ENCODE results near the gene SMAP2. TPM values are rescaled to one million over a fixed set of nuclear protein-coding genes. Genes with fewer than 3 reads are reported as not detected.

Gene SMAP2
- total RNA-seq, 1 experiment from 2014 or later = 8.2 TPM

DNA sequence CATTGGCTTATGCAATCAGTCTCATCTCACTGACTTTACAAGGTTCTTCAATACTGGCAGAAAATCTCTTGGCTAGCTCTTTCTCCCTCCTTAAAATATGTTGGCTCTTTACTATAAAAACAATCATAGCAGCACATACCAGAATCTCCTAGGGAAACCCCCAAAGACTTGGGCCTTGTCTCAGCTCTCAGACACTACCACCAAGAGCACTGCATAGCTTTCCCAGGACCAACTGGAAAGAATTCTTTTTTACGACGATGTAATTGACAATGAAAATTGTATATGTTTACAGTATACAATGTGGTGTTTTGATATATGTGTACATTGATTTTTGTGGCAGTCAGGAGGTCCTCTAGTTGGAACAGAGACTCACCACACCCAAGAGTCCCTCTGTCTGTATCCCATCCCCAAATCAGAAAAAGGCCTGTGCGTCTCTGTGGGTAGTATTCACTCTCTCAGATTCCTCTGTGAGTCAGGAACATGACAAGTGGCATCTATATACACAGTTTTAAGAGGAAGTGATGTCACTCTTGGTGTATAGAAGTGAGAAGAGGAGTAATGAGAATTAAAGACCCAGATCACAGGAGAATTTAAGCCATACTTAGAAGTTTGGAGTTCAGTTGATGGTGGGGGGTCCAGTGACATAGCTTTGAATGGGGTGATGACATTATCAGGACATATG, 21.1 kb downstream of the SMAP2 start:
- Mint-ChIP-seq H3K9me3 (no peaks in the 10 kb centered on the region), H3K4me3 (no peak overlapping the region), H3K27ac (no peak overlapping the region), H3K27me3 (ENCODE audit: low read depth) (no peaks in the 10 kb centered on the region), H3K4me1 (peaks cover 0 to 3% of the 10 kb centered on the region in 2 experiments; a peak in 1 of 4 replicates), H3K36me3 (ENCODE audit: insufficient read depth in 1 of 3, low read depth in 3 of 3) (no peaks in the 10 kb centered on the region)
- H3K23me2 ChIP-seq (ENCODE audit: insufficient read length, low read depth, low read length, poor library complexity, severe bottlenecking) = no peaks in the 10 kb centered on the region
- H4K5ac ChIP-seq (ENCODE audit: insufficient read length, low read depth, low read length) = no peak overlapping the region
- no peak overlapping the region for H2BK12ac ChIP-seq (ENCODE audit: insufficient read length, low read depth, low read length)
- H3K79me2 ChIP-seq (ENCODE audit: insufficient read depth, low read length) = no peaks in the 10 kb centered on the region
- TF ChIP-seq, protein P1, sequence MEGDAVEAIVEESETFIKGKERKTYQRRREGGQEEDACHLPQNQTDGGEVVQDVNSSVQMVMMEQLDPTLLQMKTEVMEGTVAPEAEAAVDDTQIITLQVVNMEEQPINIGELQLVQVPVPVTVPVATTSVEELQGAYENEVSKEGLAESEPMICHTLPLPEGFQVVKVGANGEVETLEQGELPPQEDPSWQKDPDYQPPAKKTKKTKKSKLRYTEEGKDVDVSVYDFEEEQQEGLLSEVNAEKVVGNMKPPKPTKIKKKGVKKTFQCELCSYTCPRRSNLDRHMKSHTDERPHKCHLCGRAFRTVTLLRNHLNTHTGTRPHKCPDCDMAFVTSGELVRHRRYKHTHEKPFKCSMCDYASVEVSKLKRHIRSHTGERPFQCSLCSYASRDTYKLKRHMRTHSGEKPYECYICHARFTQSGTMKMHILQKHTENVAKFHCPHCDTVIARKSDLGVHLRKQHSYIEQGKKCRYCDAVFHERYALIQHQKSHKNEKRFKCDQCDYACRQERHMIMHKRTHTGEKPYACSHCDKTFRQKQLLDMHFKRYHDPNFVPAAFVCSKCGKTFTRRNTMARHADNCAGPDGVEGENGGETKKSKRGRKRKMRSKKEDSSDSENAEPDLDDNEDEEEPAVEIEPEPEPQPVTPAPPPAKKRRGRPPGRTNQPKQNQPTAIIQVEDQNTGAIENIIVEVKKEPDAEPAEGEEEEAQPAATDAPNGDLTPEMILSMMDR (conservative IDR thresholded peaks at IDR 0.05) = no peak
- WGBS (ENCODE audit: extremely low coverage, insufficient read length, low lambda C conversion rate) = no CpG with 5 or more reads among the region's 3 CpGs
- H3K4me1 ChIP-seq (ENCODE audit: insufficient read depth, low read length) = no peaks in the 10 kb centered on the region; the same call in 1 of the 2 replicates
- no peak overlapping the region for H2BK15ac ChIP-seq (ENCODE audit: low read depth, low read length)
- no peak overlapping the region for H4K91ac ChIP-seq (ENCODE audit: insufficient read length, low read depth, low read length)
- H4K8ac ChIP-seq (replicated peaks; ENCODE audit: insufficient read length, low read depth, low read length) = no peak overlapping the region
- no peaks in the 10 kb centered on the region for H4K20me1 ChIP-seq (ENCODE audit: control insufficient read depth, insufficient read depth, insufficient read length)
- no peak overlapping the region for H2BK120ac ChIP-seq (ENCODE audit: low read depth, low read length, poor library complexity, severe bottlenecking)
- H3K9me3 ChIP-seq (ENCODE audit: control insufficient read depth, low read depth, low read length) = no peaks in the 10 kb centered on the region
- no peak overlapping the region for H3K23ac ChIP-seq (ENCODE audit: insufficient read length, low read depth, low read length)
- no peak overlapping the region for H2BK5ac ChIP-seq (ENCODE audit: insufficient read length, low read length)
- no peak overlapping the region for H3K9ac ChIP-seq (ENCODE audit: extremely low read depth, insufficient read length, low read length)
- H2AK5ac ChIP-seq (ENCODE audit: insufficient read length, low read length) = no peak overlapping the region
- no peak overlapping the region for H2AFZ ChIP-seq (ENCODE audit: low read length)
- no peak overlapping the region for H3K27ac ChIP-seq (ENCODE audit: insufficient read length, low read depth, low read length)
- no peak overlapping the region for H3K14ac ChIP-seq (ENCODE audit: insufficient read depth, low read length)
- no peak overlapping the region for H3K4me2 ChIP-seq (ENCODE audit: insufficient read depth, insufficient read length, low read length)
- H3K18ac ChIP-seq (ENCODE audit: insufficient read length, low read depth, low read length) = no peak overlapping the region
- H3K27me3 ChIP-seq (ENCODE audit: insufficient read depth, low read length) = no peaks in the 10 kb centered on the region
- DNase-seq = no peak
- no peaks in the 10 kb centered on the region for H3K79me1 ChIP-seq (ENCODE audit: insufficient read depth, low read depth, low read length, poor library complexity, severe bottlenecking)
- no peak overlapping the region for H3K4ac ChIP-seq (ENCODE audit: low read depth, low read length)
- no peak overlapping the region for H3K56ac ChIP-seq (ENCODE audit: insufficient read length, low read depth, low read length)
- no peak overlapping the region for H2BK20ac ChIP-seq (ENCODE audit: low read depth, low read length, poor library complexity, severe bottlenecking)
- H3T11ph ChIP-seq (ENCODE audit: low read length) = no peak overlapping the region

Measured in H9 (cell line).